NCI-H128 (cell line): ENCODE measurements around the gene MGST2.
"Not testable (repeated sequence)": the region's sequence is repeated elsewhere in the genome, so short reads cannot be mapped to it uniquely, and the experiment has no call there.

Source experiments
- DNase-seq: peaks from one replicate; lab custom pipeline; 2025; ENCODE audit not compliant: unreplicated experiment; lab: John Stamatoyannopoulos, UW

MGST2 gene

DNA sequence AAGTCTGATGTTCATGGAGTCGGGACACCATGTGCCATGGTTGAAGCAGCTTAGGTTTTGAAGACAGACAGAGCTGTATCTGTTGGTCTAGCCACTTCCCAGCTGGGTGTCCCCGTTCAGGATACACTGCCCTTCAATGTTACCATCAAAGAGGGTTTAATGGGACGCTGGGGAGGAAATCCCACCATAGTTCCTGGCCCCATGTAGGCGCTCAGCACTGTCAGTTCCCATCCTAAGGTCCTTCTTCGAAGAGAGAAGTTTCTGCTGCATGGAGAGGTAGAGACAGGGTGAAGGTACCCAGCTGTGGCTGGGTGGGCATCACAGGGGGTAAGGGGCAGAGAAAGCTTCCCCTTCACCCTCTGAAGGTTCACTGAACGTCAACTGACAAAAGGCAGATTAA, 3.7 kb downstream of the MGST2 start:
- DNase-seq, result no peak

DNA sequence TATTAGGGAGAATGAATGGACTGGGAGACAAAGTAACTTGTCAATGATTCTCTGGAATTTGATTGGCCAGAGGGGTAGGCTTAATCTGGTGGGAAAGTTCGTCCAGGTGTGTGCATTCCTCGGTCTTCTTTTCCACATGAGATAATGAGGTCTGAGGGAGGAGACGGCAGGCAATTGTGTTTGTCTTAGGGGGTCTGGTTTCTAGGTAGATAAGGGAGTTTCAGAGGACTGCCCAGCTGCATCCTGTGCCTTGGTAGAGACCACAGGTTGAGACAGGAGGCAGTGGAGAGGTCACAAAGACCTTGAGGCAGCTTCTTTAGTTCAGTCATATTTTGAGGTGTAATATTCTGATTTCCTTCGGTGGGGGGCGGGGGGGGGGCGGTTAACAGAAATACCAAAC, 4.3 kb downstream of the MGST2 start:
- DNase-seq, result no peak

DNA sequence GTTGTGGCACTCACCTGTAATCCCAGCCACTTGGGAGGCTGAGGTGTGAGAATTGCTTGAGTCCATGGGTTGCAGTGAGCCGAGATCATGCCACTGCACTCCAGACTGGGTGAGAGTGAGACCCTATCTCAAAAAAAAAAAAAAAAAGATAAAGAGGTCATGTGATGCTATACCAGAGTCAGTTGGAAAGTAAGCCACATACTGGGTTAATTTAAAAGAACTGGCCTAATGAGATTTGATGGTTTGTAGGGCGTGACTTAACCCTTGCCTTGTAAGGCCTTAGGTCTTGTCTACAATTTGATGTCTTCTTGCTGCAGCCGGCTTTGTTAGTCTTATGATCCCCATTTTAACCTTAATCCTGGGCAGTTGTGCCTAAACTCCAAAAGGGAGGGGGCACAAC, 5.2 kb downstream of the MGST2 start:
- no peak for DNase-seq

DNA sequence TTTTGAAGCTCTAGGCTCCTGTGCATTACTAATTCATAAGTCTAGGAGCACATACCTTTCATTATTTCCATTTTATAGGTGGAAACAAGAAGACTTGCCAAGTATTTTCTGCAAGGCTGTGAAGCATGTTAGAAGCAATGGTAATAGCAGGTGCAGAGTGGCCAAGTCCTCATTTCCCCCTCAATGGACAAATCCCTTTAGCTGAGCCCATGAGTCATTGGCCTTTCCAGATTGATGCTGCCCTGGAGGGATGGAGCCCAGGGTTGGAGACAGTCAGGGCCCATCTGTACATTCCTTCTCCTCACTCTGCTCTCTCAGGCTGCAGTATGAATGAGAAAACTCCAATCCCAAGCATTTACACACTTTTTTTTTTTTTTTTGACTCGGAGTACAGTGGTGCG, 6.6 kb downstream of the MGST2 start:
- DNase-seq, result no peak

DNA sequence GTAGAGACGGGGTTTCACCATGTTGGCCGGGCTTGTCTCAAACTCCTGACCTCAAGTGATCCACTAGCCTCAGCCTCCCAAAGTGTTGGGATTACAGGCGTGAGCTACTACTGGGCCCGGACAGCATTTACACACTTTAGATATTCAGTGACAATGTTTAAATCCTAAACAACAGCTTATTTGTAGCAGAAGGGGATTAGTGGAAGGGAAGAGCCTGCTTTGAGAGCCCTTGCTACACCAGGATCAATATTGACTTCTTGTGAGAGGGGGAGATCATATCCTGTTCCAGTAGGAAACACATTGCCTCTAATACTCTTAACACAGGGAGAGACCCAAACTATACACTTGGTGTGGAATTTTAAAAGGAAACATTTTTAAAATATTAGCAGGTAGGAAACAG, 7.1 kb downstream of the MGST2 start:
- DNase-seq, result no peak

DNA sequence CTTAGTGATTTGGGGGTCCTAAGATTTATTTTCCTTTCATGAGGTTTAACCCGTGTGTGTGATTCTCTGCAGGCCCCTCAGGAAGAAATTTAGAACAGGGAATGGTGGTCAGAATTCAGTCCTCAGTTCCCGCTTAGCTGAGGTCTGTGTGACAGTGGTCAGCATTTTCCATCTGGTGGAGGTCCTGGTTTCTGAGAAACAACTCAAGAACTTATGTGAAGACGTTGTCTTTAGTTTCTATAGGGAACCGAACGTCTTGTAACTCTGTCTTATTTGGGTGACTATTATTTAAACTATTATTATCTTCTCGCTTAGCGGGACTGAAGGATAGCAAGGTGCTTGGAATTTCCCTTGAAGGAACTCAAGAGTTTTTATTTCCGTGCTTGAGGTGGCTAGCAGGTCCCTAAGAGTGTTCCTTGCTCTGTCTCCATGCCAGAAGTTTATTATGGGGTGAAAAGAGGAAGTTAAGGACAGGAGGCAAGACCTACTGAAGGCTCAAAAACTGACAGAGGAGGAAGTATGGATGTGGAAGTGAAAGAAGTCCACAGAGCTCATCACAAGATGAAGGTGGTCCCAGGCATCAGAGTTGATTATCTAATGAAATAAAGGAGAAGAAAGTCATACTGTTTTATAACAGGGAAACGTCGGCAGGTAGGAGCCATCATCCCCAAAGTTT, 9.4 kb downstream of the MGST2 start:
- DNase-seq, result no peak

DNA sequence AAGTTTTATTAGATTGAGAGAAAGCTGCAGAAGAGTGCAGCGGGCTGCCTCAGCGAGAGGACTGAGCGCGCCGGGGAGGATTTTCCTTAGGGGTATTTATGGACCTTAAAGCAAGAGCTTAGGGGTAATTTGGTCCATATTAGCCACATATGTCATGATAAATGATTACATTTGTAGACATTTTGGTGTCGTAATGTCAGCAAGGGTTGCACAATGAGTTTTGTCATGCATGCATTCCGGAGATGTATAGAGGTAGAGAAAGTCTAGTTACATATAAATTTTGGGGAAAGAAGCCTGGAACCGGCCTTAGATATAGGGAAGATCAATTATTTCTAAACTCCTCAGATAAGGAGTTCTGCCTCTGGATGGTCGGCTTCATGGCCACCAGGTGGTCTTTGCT, 10.0 kb downstream of the MGST2 start:
- DNase-seq, result no peak

DNA sequence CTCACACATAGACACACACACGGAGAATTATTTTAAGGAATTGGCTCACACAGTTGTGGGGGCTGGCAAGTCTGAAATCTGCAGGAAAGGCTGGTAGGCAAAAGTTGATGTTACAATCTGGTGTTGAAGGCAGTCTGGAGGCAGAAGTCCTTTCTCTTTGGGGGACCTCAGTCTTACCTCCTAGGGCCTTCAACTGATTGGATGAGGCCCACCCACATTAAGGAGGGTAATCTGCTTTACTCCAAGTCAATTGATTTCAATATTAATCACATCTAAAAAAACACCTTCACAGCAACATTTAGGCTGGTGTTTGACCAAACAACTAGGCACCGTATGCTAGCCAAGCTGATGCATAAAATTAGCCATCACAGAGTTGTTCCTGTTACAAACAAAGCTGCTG, 10.7 kb downstream of the MGST2 start:
- DNase-seq, result no peak

DNA sequence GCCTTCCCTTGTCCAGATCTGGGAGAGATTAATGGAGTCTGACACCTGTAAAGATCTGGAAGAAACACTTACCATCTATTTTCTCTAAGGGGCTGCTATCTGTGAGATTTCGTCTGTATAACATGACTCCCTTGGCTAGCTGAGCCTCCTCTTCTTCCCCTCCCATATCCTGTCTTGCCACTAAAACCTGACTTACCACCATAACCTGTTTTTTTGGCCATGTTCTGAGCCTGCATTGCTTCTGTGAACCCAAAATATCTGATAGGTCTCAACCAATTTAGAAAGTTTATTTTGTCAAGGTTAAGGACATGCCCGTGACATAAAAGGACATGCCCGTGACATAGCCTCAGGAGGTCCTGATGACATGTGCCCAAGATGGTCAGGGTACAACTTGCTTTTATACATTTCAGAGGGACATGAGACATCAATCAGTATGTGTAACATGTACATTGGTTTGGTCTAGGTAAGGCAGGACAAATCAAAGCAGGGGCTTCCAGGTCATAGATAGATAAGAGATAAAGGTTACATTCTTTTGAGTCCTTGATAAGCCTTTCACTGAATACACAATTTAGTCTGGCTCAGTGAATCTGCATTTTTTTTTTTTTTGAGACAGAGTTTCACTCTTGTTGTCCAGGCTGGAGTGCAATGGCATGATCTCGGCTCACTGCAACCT, 11.4 kb downstream of the MGST2 start:
- no peak for DNase-seq

DNA sequence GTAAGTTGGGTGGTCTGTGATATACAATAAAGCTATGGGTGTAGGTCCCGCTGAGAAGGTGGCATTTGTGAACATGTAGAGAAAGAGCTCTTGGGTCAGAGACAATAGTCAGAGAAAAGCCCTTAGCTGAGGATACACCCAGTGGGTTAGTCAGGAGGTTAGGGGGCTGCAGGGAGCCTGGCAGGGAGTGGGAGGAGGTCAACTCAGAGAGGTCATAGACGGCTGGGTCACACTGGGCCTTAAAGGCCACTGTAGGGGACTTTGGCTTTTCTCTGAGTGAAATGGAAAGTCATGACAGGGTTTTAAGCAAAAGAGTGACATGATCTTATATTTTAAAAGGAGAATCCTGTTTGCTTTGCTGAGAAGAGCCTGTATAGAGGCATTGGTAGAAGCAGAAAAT, 16.7 kb downstream of the MGST2 start:
- DNase-seq, result no peak

DNA sequence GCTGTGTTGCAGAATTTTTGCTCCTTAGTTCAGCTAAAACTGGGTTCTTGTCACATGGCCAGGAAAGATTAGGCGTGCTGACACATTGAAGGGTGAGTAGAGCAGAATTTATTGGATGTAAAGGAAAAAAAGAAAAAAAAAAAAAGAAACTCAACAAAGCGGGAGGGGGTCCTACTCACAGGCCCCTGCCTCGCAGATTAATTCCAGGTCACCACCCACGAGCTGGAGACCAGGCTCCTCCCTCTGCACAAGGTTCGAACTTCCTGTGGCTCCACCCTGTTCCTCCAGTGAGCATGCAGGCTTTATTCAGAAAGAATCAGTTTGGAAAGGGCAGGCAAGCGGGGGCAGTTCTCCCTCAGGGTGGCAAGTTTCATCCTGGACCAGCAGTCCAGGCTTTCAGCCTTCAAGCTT, 17.1 kb downstream of the MGST2 start:
- DNase-seq, result no peak

DNA sequence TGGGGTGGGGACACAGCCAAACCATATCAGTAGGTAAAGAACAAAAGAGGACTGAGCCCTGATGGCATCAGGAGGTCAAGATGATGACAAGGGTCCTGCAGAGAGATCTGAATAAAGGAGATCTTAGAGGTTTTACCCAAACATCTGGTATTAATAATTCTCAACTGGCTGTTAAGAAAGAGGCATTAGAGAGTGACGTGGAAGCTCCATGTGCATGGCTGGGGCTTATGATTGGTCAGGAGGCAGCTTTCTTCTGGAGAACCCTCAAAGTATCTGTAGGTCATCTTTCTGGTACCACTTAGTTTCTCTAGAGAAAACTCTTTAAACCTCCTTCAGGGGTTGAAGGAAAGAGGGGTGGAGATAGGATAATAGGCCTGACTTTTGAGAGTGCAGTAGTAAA, 18.7 kb downstream of the MGST2 start:
- no peak for DNase-seq

DNA sequence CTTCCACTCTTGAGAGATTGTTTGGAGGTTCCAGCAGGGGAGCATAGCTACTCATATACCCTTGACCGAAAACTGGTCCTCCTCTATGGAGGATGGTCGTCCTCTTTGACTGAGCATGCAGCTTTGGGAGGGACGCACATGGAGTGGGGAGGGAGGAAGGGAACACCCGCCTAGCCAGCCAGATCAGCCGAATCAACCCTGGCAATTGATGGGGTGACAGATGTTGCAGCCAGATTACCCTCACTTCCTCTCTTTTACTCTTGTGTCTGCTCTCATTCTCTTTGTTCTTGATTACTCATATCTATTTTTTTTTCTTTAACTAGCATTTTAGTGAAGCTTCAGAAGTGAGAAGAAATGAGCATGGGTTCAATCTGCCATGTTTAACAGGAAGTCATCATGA, 19.6 kb downstream of the MGST2 start:
- DNase-seq, result no peak

DNA sequence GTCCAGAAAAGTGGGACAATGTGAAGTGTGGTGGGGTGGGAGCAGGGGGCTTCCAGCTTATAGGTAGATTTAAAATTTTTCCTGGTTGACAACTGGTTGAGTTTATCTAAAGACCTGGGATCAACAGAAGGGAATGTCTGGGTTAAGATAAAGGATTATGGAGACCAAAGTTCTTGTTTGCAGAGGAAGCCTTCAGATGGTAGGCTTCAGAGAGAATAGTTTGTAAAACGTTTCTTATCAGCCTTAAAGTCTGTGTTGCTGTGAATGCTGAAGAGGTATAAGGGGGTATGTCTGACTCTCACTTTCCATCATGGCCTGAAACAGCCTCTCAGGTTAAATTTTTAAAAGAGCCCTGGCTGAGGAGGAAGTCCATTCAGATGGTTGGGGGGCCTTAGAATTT, 20.5 kb downstream of the MGST2 start:
- no peak for DNase-seq

DNA sequence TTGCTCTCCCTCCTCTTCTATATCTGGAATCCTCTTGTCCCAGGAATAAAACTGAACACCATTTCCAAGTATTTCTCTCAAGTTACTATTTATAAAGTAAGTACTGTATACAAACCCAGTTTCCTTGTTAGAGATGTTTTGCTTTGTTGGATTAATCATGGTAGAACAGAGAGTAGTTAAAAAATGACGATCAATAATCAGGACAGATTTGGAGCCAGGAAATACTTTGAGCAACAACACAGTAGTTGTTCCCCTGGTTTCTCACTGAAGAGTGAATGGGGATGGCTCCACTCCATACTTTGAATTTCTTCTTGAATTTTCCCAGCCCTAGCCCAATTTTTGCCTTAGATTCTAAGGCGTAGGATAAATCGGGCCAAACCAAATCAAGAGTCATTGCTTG, 21.4 kb downstream of the MGST2 start:
- DNase-seq, result no peak

DNA sequence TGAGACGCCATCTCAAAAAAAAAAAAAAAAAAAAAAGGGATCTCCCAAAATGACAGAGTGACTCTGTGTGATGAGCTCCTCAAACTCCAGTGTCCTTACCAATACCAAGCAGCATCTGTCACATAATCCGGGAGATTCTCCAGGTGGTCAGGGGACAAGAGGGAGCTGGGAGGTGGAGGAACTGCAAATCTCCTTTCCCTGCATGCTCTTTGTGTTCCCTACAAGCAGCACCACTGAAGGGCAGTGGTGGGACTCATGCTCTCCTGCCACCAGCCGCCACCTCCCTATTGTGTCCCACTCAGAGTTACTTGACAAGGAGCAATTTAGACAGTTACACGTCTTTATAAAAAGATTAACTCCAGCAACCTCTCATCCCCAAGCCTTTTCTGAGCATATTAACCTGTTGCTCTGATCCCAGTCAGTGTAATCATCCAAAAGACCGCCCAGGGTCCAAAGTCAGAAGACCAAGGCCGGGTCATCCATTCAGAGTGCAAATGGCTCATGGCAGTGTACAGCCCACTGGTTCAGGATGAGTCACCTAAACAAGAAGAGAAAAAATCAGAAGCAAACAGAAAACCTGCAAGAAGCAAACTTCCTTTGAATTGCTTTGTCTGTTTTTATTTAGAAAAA, 23.6 kb downstream of the MGST2 start:
- no peak for DNase-seq

DNA sequence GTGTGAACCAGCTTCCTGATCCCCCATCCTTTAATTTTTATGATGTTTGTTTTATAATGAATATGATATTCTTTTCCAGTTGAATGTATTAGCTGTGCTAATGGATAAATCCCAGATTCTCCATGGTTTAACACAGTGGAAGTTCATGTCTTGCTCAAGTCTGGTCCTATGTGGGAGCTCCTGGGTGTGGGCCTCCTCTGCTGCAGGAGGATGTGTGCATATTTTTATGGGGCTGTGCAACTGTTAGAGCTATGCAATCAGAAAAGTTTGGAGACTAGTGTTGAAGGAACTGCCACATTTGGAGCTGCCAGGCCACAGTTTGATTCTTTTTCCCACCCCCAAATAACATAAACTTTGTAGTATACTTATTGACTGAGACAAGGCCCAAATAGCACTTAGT, 24.8 kb downstream of the MGST2 start:
- DNase-seq, result no peak

DNA sequence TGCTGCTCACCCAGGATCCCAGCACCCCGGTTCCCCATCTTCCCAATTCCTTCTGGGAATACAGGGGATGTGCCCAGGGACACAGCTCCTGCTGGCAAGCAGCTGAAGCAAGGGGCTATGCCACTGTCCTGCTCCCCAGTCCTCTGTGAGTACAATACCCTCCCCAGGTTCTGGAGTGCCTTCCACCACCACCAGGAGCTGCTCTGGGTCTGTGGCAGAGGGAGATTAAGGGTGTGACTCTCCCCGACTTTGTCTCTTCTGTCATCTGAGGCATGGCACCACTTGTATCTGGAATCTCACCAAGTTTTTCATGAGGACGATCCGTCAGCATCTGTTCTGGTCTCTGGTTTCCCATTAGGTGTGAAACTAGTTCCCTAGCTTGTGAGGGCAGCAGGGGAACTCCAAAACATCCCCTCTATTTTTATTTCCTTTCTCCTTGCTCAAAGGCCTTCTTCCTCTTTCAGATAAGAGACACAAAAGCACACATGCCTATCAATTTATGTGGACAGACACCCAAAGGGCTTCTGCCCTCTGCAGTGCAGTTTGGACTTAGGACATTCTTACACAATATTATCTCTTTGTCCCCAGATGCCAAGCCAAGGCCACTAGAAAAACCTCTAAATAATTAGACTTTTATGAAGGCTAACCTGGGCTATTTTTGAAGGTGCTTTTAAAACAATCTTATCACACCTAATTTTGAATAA, 26.8 kb downstream of the MGST2 start:
- no peak for DNase-seq

DNA sequence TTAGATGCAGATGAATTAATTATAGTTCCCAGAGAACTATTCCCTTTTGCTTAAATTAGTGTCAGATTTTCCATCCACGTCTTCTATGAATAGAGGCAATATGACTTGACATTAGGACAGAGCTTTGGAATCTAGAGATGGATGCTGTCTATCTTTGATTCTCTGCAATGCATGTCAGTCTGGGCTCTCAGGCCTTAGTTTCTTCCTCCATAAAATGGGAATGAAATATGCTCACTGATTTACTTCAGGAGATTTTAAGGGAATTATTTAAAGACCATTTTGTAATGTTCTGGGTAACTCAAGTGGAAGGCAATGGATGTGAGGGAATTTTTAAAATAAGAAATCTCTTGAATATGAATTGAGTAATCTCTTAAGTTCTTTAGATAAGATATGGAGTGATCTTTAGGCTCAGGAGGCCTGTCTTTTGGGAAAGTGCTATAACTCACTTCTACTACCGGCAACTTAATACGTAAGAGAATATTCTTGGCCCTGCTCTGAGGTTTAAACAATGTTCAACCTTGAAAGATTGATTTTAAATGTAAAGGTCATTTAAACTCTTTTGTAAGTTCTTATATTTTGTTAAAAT, 29.0 kb downstream of the MGST2 start:
- no peak for DNase-seq

DNA sequence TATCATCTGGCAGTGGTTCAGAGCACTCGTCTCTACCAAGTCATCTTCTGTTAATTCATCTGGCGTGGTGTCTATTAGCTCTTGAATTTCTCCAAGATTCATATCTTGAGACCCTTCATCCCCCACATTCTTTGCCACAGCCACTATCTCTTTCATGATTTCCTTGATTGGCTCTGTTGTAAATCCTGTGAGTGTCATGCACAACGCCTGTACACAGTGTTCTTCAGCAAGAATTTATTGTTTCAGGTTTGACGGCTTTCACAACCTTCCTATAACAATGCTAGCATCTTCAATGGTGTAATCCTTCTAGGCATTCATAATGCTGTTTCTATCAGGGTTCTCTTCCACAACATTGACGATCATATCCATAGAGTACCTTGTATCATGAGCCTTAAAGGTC, 30.9 kb downstream of the MGST2 start:
- DNase-seq, result no peak

DNA sequence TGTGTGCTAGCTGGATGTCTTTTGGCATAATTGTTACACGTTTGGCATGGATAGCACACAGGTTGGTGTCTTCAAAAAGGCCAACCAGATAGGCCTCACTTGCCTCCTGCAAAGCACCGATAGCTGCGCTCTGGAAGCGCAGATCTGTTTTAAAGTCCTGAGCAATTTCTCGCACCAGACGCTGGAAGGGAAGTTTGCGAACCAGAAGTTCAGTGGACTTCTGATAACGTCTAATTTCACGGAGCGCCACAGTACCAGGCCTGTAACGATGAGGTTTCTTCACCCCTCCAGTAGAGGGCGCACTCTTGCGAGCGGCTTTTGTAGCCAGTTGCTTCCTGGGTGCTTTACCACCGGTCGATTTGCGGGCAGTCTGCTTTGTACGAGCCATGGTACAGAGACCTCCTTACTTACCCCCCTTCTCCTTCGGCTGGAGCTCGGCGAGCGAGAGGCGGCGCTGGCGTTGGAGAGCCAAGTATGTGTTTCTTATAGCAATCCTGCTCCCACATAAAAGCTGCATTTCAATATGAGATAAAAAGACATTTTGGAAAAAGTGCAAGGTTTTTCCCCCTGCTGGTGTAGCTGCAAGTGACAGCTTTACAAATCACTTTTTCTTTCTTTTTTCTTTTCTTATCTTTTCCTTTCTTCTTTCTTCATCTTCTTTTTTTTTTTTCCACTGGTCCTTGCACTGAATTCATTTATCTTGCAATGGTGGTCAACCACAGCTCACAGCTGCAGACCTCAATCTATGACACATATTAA, 32.7 kb downstream of the MGST2 start:
- DNase-seq, result not testable (repeated sequence)
